HEK293 (cell line): ENCODE data around the gene IL1A.
A peak's percentile ranks its signal among the peaks of the same experiment; 100 is the strongest.

Experiments
- IKZF3 ChIP-seq: fragments of 450-650 bp; IDR thresholded peaks from 2 replicates; pipeline ENCODE4 v1.5.0; 2018; ENCODE audit warnings: missing biosample characterization, mild to moderate bottlenecking, missing genetic modification characterization, moderate library complexity
- KLF8 ChIP-seq: fragments of 450-650 bp; formaldehyde crosslinking; IDR thresholded peaks from 2 replicates; pipeline ENCODE4 v1.5.1; 2016; ENCODE audit warnings: missing biosample characterization, missing genetic modification characterization
- OVOL3 ChIP-seq: fragments of 450-650 bp; formaldehyde crosslinking; IDR thresholded peaks from 2 replicates; pipeline ENCODE4 v1.5.1; 2016; ENCODE audit warnings: missing biosample characterization, missing genetic modification characterization
- SCRT1 ChIP-seq: fragments of 450-650 bp; formaldehyde crosslinking; IDR thresholded peaks from 2 replicates; pipeline ENCODE4 v1.5.1; 2016; ENCODE audit warnings: missing biosample characterization, missing genetic modification characterization, borderline replicate concordance
- SP3 ChIP-seq: fragments of 450-650 bp; formaldehyde crosslinking; IDR thresholded peaks from 2 replicates; pipeline ENCODE4 v1.5.1; 2016; ENCODE audit warnings: missing biosample characterization, missing genetic modification characterization
- SP7 ChIP-seq: fragments of 450-650 bp; formaldehyde crosslinking; IDR thresholded peaks from 2 replicates; pipeline ENCODE4 v1.5.1; 2016; ENCODE audit warnings: missing biosample characterization, missing genetic modification characterization
- ZFHX2 ChIP-seq: fragments of 450-650 bp; formaldehyde crosslinking; conservative IDR thresholded peaks from 2 replicates; pipeline ENCODE4 v1.5.1; 2016; ENCODE audit warnings: missing biosample characterization, missing genetic modification characterization
- ZFP41 ChIP-seq: fragments of 450-650 bp; formaldehyde crosslinking; IDR thresholded peaks from 2 replicates; pipeline ENCODE4 v1.5.1; 2016; ENCODE audit warnings: missing biosample characterization, missing genetic modification characterization, borderline replicate concordance
- ZFP69B ChIP-seq: fragments of 450-650 bp; formaldehyde crosslinking; IDR thresholded peaks from 2 replicates; pipeline ENCODE4 v1.5.1; 2016; ENCODE audit warnings: missing biosample characterization, missing genetic modification characterization
- ZIC2 ChIP-seq: fragments of 450-650 bp; formaldehyde crosslinking; IDR thresholded peaks from 2 replicates; pipeline ENCODE4 v1.5.1; 2016; ENCODE audit warnings: missing biosample characterization, missing genetic modification characterization
- ZNF132 ChIP-seq: fragments of 450-650 bp; formaldehyde crosslinking; IDR thresholded peaks from 2 replicates; pipeline ENCODE4 v1.5.1; 2017; ENCODE audit warnings: missing biosample characterization, missing genetic modification characterization, borderline replicate concordance
- ZNF155 ChIP-seq: fragments of 450-650 bp; formaldehyde crosslinking; IDR thresholded peaks from 2 replicates; pipeline ENCODE4 v1.5.1; 2016; ENCODE audit warnings: missing biosample characterization, missing genetic modification characterization
- ZNF16 ChIP-seq: fragments of 450-650 bp; formaldehyde crosslinking; IDR thresholded peaks from 2 replicates; pipeline ENCODE4 v1.5.1; 2016; ENCODE audit warnings: low read depth, missing biosample characterization, missing genetic modification characterization
- ZNF19 ChIP-seq: fragments of 450-650 bp; formaldehyde crosslinking; IDR thresholded peaks from 2 replicates; pipeline ENCODE4; 2016; ENCODE audit warnings: missing biosample characterization, missing genetic modification characterization, low read depth
- ZNF2 ChIP-seq: fragments of 450-650 bp; formaldehyde crosslinking; IDR thresholded peaks from 2 replicates; pipeline ENCODE4 v1.5.1; 2016; ENCODE audit warnings: missing biosample characterization, missing genetic modification characterization
- ZNF23 ChIP-seq: fragments of 450-650 bp; formaldehyde crosslinking; IDR thresholded peaks from 2 replicates; pipeline ENCODE4 v1.5.1; 2016; ENCODE audit warnings: missing biosample characterization, missing genetic modification characterization, borderline replicate concordance
- ZNF311 ChIP-seq: fragments of 450-650 bp; formaldehyde crosslinking; IDR thresholded peaks from 2 replicates; pipeline ENCODE4 v1.5.1; 2017; ENCODE audit warnings: missing biosample characterization, missing genetic modification characterization, borderline replicate concordance
- ZNF324 ChIP-seq: fragments of 450-650 bp; formaldehyde crosslinking; IDR thresholded peaks from 2 replicates; pipeline ENCODE4 v1.5.1; 2016; ENCODE audit warnings: missing biosample characterization, missing genetic modification characterization
- ZNF394 ChIP-seq: fragments of 450-650 bp; formaldehyde crosslinking; IDR thresholded peaks from 2 replicates; pipeline ENCODE4 v1.5.1; 2016; ENCODE audit warnings: missing biosample characterization, missing genetic modification characterization, mild to moderate bottlenecking, moderate library complexity, borderline replicate concordance
- ZNF426 ChIP-seq: fragments of 450-650 bp; formaldehyde crosslinking; IDR thresholded peaks from 2 replicates; pipeline ENCODE4 v1.5.1; 2017; ENCODE audit warnings: missing biosample characterization, missing genetic modification characterization, mild to moderate bottlenecking, inconsistent platforms, moderate library complexity
- ZNF433 ChIP-seq: fragments of 450-650 bp; formaldehyde crosslinking; IDR thresholded peaks from 2 replicates; pipeline ENCODE4 v1.5.1; 2016; ENCODE audit warnings: missing biosample characterization, missing genetic modification characterization, low read depth
- ZNF561 ChIP-seq: fragments of 450-650 bp; IDR thresholded peaks from 2 replicates; pipeline ENCODE4 v1.5.1; 2018; ENCODE audit warnings: missing biosample characterization, missing genetic modification characterization, borderline replicate concordance
- ZNF629 ChIP-seq: fragments of 450-650 bp; formaldehyde crosslinking; IDR thresholded peaks from 2 replicates; pipeline ENCODE4 v1.5.1; 2017; ENCODE audit warnings: missing biosample characterization, missing genetic modification characterization
- ZNF658 ChIP-seq: fragments of 450-650 bp; formaldehyde crosslinking; IDR thresholded peaks from 2 replicates; pipeline ENCODE4; 2016; ENCODE audit warnings: missing biosample characterization, missing genetic modification characterization
- ZNF776 ChIP-seq: fragments of 450-650 bp; formaldehyde crosslinking; IDR thresholded peaks from 2 replicates; pipeline ENCODE4 v1.5.0; 2017; ENCODE audit warnings: missing biosample characterization, missing genetic modification characterization, borderline replicate concordance
- ZNF777 ChIP-seq: fragments of 450-650 bp; formaldehyde crosslinking; IDR thresholded peaks from 2 replicates; pipeline ENCODE4 v1.5.1; 2017; ENCODE audit warnings: missing biosample characterization, missing genetic modification characterization, borderline replicate concordance
- TF ChIP-seq, protein P1 (sequence below): fragments of 450-650 bp; formaldehyde crosslinking; IDR thresholded peaks from 2 replicates; pipeline ENCODE4 v1.5.1; 2016; ENCODE audit warnings: missing biosample characterization, missing genetic modification characterization, low read depth
- TF ChIP-seq, protein P2 (sequence below): fragments of 450-650 bp; formaldehyde crosslinking; IDR thresholded peaks from 2 replicates; pipeline ENCODE4 v1.5.1; 2016; ENCODE audit warnings: missing biosample characterization, missing genetic modification characterization
- TF ChIP-seq, protein P3 (sequence below): fragments of 450-650 bp; formaldehyde crosslinking; IDR thresholded peaks from 2 replicates; pipeline ENCODE4 v1.5.1; 2016; ENCODE audit warnings: missing biosample characterization, missing genetic modification characterization
- TF ChIP-seq, protein P4 (sequence below): fragments of 450-650 bp; formaldehyde crosslinking; IDR thresholded peaks from 2 replicates; pipeline ENCODE4 v1.5.1; 2017; ENCODE audit warnings: missing biosample characterization, mild to moderate bottlenecking, missing genetic modification characterization, moderate library complexity
- TF ChIP-seq, protein P5 (sequence below): fragments of 450-650 bp; formaldehyde crosslinking; IDR thresholded peaks from 2 replicates; pipeline ENCODE4 v1.5.1; 2016; ENCODE audit warnings: missing biosample characterization, missing genetic modification characterization

IL1A gene

DNA sequence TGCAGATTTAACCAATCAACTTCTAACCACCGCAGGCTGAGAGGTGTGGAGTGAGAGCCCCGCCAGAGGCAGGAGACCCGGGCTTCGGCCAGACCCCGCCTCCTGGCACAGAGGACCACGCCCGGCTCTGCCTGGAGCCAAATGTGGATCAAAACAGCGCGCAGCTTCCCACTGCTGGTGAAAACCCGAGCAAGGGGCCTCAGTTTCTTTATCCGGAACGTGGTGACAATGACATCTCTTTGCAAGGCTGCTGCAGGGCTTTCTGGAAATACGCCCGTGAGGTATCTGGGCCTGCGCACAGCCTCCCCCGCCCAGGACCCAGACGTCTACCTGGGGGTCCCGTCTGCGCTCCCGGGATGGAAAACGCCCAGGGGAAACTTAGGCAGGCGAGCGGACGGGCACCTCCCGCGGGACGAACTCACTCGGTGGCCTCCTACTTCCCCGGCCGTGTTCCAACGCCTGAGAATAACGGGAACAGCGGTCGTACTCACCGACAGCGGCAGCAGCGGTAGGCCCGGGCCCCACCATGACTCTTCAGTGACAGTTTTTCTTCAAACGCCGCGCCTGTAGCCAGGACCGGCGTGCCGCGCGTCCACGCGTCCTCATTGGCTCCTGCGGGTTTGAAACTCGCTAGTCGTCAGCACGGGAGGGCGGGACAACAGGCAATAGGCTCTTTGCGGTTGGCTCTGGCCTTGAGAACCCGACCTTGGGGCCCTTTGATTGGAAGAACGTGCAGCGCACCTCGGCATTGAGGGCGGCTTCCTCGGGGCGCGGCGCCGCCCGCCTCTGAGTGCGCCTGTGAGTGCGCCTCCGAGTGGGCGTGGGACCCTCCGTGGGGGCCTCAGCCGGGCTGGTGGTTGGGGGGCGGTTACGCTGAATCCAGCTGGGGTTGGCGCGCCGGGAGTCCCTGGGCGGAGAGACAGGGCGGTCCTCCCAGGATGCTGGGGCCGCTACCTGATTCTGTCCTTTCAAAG lies 19.9 kb downstream of the IL1A start, which contains the start of gene CKAP2L (continued):
- TF ChIP-seq, protein P1, sequence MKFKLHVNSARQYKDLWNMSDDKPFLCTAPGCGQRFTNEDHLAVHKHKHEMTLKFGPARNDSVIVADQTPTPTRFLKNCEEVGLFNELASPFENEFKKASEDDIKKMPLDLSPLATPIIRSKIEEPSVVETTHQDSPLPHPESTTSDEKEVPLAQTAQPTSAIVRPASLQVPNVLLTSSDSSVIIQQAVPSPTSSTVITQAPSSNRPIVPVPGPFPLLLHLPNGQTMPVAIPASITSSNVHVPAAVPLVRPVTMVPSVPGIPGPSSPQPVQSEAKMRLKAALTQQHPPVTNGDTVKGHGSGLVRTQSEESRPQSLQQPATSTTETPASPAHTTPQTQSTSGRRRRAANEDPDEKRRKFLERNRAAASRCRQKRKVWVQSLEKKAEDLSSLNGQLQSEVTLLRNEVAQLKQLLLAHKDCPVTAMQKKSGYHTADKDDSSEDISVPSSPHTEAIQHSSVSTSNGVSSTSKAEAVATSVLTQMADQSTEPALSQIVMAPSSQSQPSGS (tag by site-specific recombination), result no peak
- TF ChIP-seq ZNF23 (no peak), ZNF324 (tag by site-specific recombination) (no peak), ZNF16 (tag by site-specific recombination) (no peak), ZNF777 (no peak; the same call in 1 of the 2 replicates), ZNF394 (tag by site-specific recombination) (no peak), OVOL3 (0 out of 2 replicates have a peak, but pooled peaks have one; percentile 53), ZNF776 (tag by site-specific recombination) (no peak), ZNF433 (tag by site-specific recombination) (no peak), ZFP69B (peak; percentile 96), ZNF2 (tag by site-specific recombination) (peak; percentile 62; the same call in 1 of the 2 replicates), ZNF19 (tag by site-specific recombination) (no peak), ZNF561 (tag by site-specific recombination) (peak; percentile 52; the same call in 1 of the 2 replicates), ZNF155 (no peak), ZFP41 (tag by site-specific recombination) (no peak), ZNF426 (no peak), SP7 (no peak; the same call in 1 of the 2 replicates), ZNF658 (no peak), ZIC2 (tag by site-specific recombination) (peak; percentile 43), SP3 (tag by site-specific recombination) (peak; percentile 88), IKZF3 (tag by site-specific recombination) (no peak), KLF8 (tag by site-specific recombination) (peak; percentile 74; the same call in 1 of the 2 replicates), ZFHX2 (tag by site-specific recombination) (peak; percentile 87), ZNF132 (no peak), SCRT1 (tag by site-specific recombination) (no peak), ZNF311 (tag by site-specific recombination) (no peak), ZNF629 (peak; percentile 53)
- TF ChIP-seq, protein P2, sequence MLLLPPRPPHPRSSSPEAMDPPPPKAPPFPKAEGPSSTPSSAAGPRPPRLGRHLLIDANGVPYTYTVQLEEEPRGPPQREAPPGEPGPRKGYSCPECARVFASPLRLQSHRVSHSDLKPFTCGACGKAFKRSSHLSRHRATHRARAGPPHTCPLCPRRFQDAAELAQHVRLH (tag by site-specific recombination), result peak; percentile 34; the same call in 1 of the 2 replicates
- TF ChIP-seq, protein P3, sequence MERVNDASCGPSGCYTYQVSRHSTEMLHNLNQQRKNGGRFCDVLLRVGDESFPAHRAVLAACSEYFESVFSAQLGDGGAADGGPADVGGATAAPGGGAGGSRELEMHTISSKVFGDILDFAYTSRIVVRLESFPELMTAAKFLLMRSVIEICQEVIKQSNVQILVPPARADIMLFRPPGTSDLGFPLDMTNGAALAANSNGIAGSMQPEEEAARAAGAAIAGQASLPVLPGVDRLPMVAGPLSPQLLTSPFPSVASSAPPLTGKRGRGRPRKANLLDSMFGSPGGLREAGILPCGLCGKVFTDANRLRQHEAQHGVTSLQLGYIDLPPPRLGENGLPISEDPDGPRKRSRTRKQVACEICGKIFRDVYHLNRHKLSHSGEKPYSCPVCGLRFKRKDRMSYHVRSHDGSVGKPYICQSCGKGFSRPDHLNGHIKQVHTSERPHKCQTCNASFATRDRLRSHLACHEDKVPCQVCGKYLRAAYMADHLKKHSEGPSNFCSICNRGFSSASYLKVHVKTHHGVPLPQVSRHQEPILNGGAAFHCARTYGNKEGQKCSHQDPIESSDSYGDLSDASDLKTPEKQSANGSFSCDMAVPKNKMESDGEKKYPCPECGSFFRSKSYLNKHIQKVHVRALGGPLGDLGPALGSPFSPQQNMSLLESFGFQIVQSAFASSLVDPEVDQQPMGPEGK (tag by site-specific recombination), result peak; percentile 81
- TF ChIP-seq, protein P4, sequence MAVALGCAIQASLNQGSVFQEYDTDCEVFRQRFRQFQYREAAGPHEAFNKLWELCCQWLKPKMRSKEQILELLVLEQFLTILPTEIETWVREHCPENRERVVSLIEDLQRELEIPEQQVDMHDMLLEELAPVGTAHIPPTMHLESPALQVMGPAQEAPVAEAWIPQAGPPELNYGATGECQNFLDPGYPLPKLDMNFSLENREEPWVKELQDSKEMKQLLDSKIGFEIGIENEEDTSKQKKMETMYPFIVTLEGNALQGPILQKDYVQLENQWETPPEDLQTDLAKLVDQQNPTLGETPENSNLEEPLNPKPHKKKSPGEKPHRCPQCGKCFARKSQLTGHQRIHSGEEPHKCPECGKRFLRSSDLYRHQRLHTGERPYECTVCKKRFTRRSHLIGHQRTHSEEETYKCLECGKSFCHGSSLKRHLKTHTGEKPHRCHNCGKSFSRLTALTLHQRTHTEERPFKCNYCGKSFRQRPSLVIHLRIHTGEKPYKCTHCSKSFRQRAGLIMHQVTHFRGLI (tag by site-specific recombination), result peak; percentile 23; the same call in 1 of the 2 replicates
- TF ChIP-seq, protein P5, sequence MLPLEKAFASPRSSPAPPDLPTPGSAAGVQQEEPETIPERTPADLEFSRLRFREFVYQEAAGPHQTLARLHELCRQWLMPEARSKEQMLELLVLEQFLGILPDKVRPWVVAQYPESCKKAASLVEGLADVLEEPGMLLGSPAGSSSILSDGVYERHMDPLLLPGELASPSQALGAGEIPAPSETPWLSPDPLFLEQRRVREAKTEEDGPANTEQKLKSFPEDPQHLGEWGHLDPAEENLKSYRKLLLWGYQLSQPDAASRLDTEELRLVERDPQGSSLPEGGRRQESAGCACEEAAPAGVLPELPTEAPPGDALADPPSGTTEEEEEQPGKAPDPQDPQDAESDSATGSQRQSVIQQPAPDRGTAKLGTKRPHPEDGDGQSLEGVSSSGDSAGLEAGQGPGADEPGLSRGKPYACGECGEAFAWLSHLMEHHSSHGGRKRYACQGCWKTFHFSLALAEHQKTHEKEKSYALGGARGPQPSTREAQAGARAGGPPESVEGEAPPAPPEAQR (tag by site-specific recombination), result no peak
